Caco-2 (cell line): Measurements from ENCODE around the gene IGDCC3. TPM values are rescaled to one million over a fixed set of nuclear protein-coding genes. Genes with fewer than 3 reads are reported as not detected.

Source experiments
- BruUV-seq: library from RNA; stranded (reverse); fragments of 400-500 nt; replicated peaks from 2 replicates; lab custom pipeline; 2021; lab: Mats Ljungman, UMichigan
- CTCF ChIA-PET: fragments of 300-600 bp; sonication (Branson Sonifier 250); formaldehyde crosslinking; loops from one replicate; lab custom pipeline; 2022; ENCODE audit warnings: antibody characterized with exemption; lab: Charles Lee
- POLR2A ChIA-PET: fragments of 300-600 bp; sonication (Branson Sonifier 250); formaldehyde crosslinking; loops from one replicate; lab custom pipeline; 2022; ENCODE audit warnings: antibody characterized with exemption; lab: Charles Lee
- DNase-seq, 2 experiments: peaks; one replicate each; pipeline versions ENCODE4 v3.0.0 to v3.0.0-alpha.2; 2020 to 2022
- H3K27me3 ChIP-seq: replicated peaks from 2 replicates; pipeline ENCODE4 v1.6.0; 2011; ENCODE audit warnings: low read length; ENCODE audit not compliant: control insufficient read depth, insufficient read depth
- H3K36me3 ChIP-seq: 2 replicates; pipeline ENCODE4 v1.5.1; 2011; ENCODE audit warnings: low read length; ENCODE audit not compliant: control insufficient read depth, insufficient read depth
- H3K4me1 ChIP-seq: fragments of 250-450 bp; sonication (Bioruptor Pico); 2 replicates; pipeline ENCODE4 v1.5.1; 2020; ENCODE audit warnings: mild to moderate bottlenecking
- H3K4me3 ChIP-seq: 2 replicates; pipeline ENCODE4 v1.5.1; 2011; ENCODE audit warnings: low read depth, mild to moderate bottlenecking, control low read depth, low read length
- H3K9me3 ChIP-seq: fragments of 250-450 bp; sonication (Bioruptor Pico); 2 replicates; pipeline ENCODE4 v1.5.1; 2020; ENCODE audit warnings: mild to moderate bottlenecking, moderate library complexity
- H3K27ac Mint-ChIP-seq: one replicate; pipeline ENCODE4 v1.8.0; 2022; ENCODE audit warnings: mixed read lengths; ENCODE audit not compliant: unreplicated experiment
- H3K27me3 Mint-ChIP-seq: one replicate; pipeline ENCODE4 v1.8.0; 2022; ENCODE audit warnings: mixed read lengths; ENCODE audit not compliant: insufficient read depth, unreplicated experiment
- H3K36me3 Mint-ChIP-seq: one replicate; pipeline ENCODE4 v1.8.0; 2022; ENCODE audit warnings: mild to moderate bottlenecking, mixed read lengths; ENCODE audit not compliant: insufficient read depth, unreplicated experiment
- H3K4me1 Mint-ChIP-seq: one replicate; pipeline ENCODE4 v1.8.0; 2022; ENCODE audit warnings: low read depth, mixed read lengths; ENCODE audit not compliant: unreplicated experiment
- H3K4me3 Mint-ChIP-seq: one replicate; pipeline ENCODE4 v1.8.0; 2022; ENCODE audit warnings: mild to moderate bottlenecking, moderate library complexity, mixed read lengths; ENCODE audit not compliant: unreplicated experiment
- H3K9me3 Mint-ChIP-seq: one replicate; pipeline ENCODE4 v1.8.0; 2022; ENCODE audit warnings: mixed read lengths; ENCODE audit not compliant: unreplicated experiment
- CTCF ChIP-seq, 2 experiments: fragments of 200-600 bp in 1 of 2; IDR thresholded peaks; 1 replicate in 1 of 2; 2 replicates in 1 of 2; pipeline versions ENCODE4 v1.5.1 to v1.8.0; 2011 to 2022; ENCODE audit warnings: antibody characterized with exemption in 1 of 2, control low read depth in 1 of 2, inconsistent platforms in 1 of 2, low read depth in 1 of 2, low read length in 1 of 2, mild to moderate bottlenecking in 1 of 2, moderate library complexity in 1 of 2; ENCODE audit not compliant: insufficient read depth in 1 of 2, severe bottlenecking in 1 of 2, unreplicated experiment in 1 of 2
- intact Hi-C: fragments of 100-400 bp; cut with micrococcal nuclease; formaldehyde crosslinking; loops from one replicate; pipeline ENCODE4 v1.10.0; 2022; ENCODE audit not compliant: unreplicated experiment
- total RNA-seq: library from RNA; stranded (reverse); gene quantifications from 2 replicates; pipeline ENCODE4 v1.2.3, GENCODE V29; 2022

The IGDCC3 gene
- total RNA-seq, 1 experiment from 2014 or later: 51.2 TPM

- no peak for TF ChIP-seq CTCF (IDR thresholded peaks at IDR 0.05; ENCODE audit: insufficient read depth in 1 of 2, low read depth in 1 of 2, low read length in 1 of 2, severe bottlenecking in 1 of 2, unreplicated experiment in 1 of 2)
- ChIA-PET CTCF (no interaction called here), POLR2A (no interaction called here)
- Mint-ChIP-seq H3K4me3 (no peak overlapping the region), H3K36me3 (no peaks in the 10 kb centered on the region), H3K4me1 (no peaks in the 10 kb centered on the region), H3K9me3 (no peaks in the 10 kb centered on the region), H3K27ac (no peak overlapping the region), H3K27me3 (no peaks in the 10 kb centered on the region)
- Histone ChIP-seq H3K36me3 (no peaks in the 10 kb centered on the region), H3K27me3 (no peaks in the 10 kb centered on the region), H3K4me1 (no peaks in the 10 kb centered on the region), H3K4me3 (no peak overlapping the region), H3K9me3 (no peaks in the 10 kb centered on the region)
- intact Hi-C loops: no loop called here
- BruUV-seq: no TSS peak
- DNase-seq: no peak
These were observed 66.0 kb downstream of the IGDCC3 start for GRCh38 chr15:65311760-65312159.

DNA sequence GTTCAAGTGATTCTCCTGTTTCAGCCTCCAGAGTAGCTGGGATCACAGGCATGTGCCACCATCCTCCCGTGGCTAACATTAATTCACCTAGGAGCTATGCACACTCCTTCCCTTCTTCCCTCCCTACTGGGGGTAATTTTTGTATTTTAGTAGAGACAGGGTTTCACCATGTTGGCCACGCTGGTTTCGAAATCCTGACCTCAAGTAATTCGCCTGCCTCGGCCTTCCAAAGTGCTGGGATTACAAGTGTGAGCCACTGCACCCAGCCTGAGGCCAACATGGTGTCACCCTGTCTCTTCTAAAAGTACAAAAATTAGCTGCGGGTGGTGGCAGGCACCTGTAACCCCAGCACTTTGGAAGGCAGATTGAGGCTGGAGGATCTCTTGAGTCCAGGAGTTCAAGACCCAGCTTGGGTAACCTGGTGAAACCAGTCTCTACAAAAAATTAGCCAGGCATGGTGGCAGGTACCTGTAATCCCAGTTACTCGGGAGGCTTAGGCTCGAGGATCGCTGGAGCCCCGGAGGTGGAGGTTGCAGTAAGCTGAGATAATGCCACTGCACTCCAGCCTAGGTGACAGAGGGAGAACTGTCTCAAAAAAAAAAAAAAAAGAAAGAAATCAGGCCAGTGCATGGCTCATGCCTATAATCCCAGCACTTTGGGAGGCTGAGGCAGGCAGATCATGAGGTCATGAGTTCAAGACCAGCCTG is 67.2 kb downstream of the IGDCC3 start:
- no peak for DNase-seq
- H3K36me3 Mint-ChIP-seq: no peaks in the 10 kb centered on the region
- no peaks in the 10 kb centered on the region for H3K27me3 Mint-ChIP-seq
- Histone ChIP-seq H3K4me3 (no peak overlapping the region), H3K36me3 (no peaks in the 10 kb centered on the region), H3K4me1 (no peaks in the 10 kb centered on the region), H3K27me3 (no peaks in the 10 kb centered on the region), H3K9me3 (no peaks in the 10 kb centered on the region)
- CTCF ChIA-PET: no interaction called here
- no peak for TF ChIP-seq CTCF (IDR thresholded peaks at IDR 0.05; ENCODE audit: insufficient read depth in 1 of 2, low read depth in 1 of 2, low read length in 1 of 2, severe bottlenecking in 1 of 2, unreplicated experiment in 1 of 2)
- no peak overlapping the region for H3K4me3 Mint-ChIP-seq
- H3K4me1 Mint-ChIP-seq: no peaks in the 10 kb centered on the region
- no TSS peak for BruUV-seq
- POLR2A ChIA-PET: interaction anchor here (0.6 kb wide), 1 partner anchor 538 kb away, joined by 3 read pairs; no protein-coding TSS in a partner anchor
- H3K27ac Mint-ChIP-seq: no peak overlapping the region
- H3K9me3 Mint-ChIP-seq: no peaks in the 10 kb centered on the region
- intact Hi-C loops: no loop called here

GRCh38 chr15:65309882-65310418 is 67.9 kb downstream of the IGDCC3 start:
- no peaks in the 10 kb centered on the region for H3K4me1 Mint-ChIP-seq
- H3K27me3 Mint-ChIP-seq: no peaks in the 10 kb centered on the region
- H3K27ac Mint-ChIP-seq: no peak overlapping the region
- no TSS peak for BruUV-seq
- H3K4me3 ChIP-seq: no peak overlapping the region
- H3K36me3 ChIP-seq: no peaks in the 10 kb centered on the region
- peaks cover 2% of the 10 kb centered on the region for H3K36me3 Mint-ChIP-seq
- DNase-seq: no peak
- intact Hi-C loops: no loop called here
- no peaks in the 10 kb centered on the region for H3K27me3 ChIP-seq
- POLR2A ChIA-PET: interaction anchor here (0.6 kb wide), 1 partner anchor 538 kb away, joined by 3 read pairs; no protein-coding TSS in a partner anchor
- no peak overlapping the region for H3K4me3 Mint-ChIP-seq
- CTCF ChIA-PET: no interaction called here
- H3K9me3 ChIP-seq: no peaks in the 10 kb centered on the region
- H3K9me3 Mint-ChIP-seq: no peaks in the 10 kb centered on the region
- H3K4me1 ChIP-seq: no peaks in the 10 kb centered on the region
- no peak for TF ChIP-seq CTCF (IDR thresholded peaks at IDR 0.05; ENCODE audit: insufficient read depth in 1 of 2, low read depth in 1 of 2, low read length in 1 of 2, severe bottlenecking in 1 of 2, unreplicated experiment in 1 of 2)
